ENCODE results near the gene TTF1. TPM values are rescaled to one million over a fixed set of nuclear protein-coding genes. Genes with fewer than 3 reads are reported as not detected.

The TTF1 gene
- total RNA-seq, 4 donors from 2014 or later = 9.6 to 30.4 (median 12.0) TPM

DNA sequence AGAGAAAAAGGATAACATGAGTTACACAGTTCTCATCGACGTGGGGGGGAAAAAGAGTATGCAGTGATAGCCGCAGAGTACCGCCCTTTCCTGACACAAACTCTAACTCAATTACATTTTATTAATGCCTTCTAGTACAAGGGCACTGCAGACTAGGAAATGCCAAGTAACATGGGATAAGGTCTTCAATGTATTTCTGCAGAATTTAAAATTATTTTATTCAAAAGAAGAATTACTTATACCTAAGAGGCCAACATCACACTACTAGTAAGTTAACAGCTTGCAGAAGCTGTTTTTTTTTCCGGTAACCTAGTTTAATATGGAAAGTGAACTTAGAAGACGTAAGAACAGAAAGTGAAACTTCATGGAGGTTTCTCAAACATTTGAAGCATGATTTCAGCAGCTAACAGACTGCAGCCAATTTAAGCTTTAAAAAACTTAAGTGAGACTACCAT is 55.8 kb downstream of the TTF1 start:
- WGBS, 2 donors = 60 to 64% methylated on average over 6 of the region's 6 CpGs
- H3K9me3 ChIP-seq = no peaks in the 10 kb centered on the region
- H3K4me3 ChIP-seq = peak overlapping the region in 2 of 4 donors; percentile 11 to 29
- H3K27ac ChIP-seq = peak overlapping the region in 1 of 4 donors; percentile 28
- peaks cover 2 to 66% (median 20%) of the 10 kb centered on the region in 3 donors for H3K36me3 ChIP-seq
- no peak for DNase-seq (ENCODE audit: low spot score in 2 of 2)
- TF ChIP-seq EP300 (IDR thresholded peaks at IDR 0.05) (no peak), POLR2A (IDR thresholded peaks at IDR 0.05) (no peak)
- TF ChIP-seq, protein P1, sequence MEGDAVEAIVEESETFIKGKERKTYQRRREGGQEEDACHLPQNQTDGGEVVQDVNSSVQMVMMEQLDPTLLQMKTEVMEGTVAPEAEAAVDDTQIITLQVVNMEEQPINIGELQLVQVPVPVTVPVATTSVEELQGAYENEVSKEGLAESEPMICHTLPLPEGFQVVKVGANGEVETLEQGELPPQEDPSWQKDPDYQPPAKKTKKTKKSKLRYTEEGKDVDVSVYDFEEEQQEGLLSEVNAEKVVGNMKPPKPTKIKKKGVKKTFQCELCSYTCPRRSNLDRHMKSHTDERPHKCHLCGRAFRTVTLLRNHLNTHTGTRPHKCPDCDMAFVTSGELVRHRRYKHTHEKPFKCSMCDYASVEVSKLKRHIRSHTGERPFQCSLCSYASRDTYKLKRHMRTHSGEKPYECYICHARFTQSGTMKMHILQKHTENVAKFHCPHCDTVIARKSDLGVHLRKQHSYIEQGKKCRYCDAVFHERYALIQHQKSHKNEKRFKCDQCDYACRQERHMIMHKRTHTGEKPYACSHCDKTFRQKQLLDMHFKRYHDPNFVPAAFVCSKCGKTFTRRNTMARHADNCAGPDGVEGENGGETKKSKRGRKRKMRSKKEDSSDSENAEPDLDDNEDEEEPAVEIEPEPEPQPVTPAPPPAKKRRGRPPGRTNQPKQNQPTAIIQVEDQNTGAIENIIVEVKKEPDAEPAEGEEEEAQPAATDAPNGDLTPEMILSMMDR (IDR thresholded peaks at IDR 0.05) = no peak
- H3K27me3 ChIP-seq = no peaks in the 10 kb centered on the region
- H3K4me1 ChIP-seq = peaks cover 0 to 46% (median 31%) of the 10 kb centered on the region in 4 donors

DNA sequence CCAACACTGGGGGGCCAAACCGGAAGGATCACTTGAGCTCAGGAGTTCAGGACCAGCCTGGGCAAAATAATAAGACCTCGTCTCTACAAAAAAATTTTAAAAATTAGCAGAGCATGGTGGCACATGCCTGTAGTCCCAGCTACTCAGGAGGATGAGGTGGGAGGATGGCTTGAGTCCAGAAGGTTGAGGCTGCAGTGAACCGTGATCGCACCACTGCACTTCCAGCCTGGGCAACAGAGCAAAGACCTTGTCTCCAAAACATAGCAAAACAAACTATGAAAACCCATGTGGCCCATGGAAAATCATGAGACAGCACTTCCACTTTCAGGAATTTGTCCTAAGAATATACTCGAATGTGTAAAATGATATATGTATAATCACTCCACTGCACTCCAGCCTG is 58.0 kb downstream of the TTF1 start:
- Histone ChIP-seq H3K27ac (no peak overlapping the region), H3K36me3 (peaks cover 9 to 88% (median 28%) of the 10 kb centered on the region in 3 donors), H3K4me3 (no peak overlapping the region), H3K4me1 (peaks cover 0 to 41% (median 26%) of the 10 kb centered on the region in 4 donors), H3K9me3 (no peaks in the 10 kb centered on the region), H3K27me3 (no peaks in the 10 kb centered on the region)
- WGBS, 2 donors = 70% methylated on average over 5 of the region's 5 CpGs
- DNase-seq (ENCODE audit: low spot score in 2 of 2) = no peak
- TF ChIP-seq, protein P1 (IDR thresholded peaks at IDR 0.05) = no peak
- TF ChIP-seq POLR2A (IDR thresholded peaks at IDR 0.05) (no peak), EP300 (IDR thresholded peaks at IDR 0.05) (no peak)

DNA sequence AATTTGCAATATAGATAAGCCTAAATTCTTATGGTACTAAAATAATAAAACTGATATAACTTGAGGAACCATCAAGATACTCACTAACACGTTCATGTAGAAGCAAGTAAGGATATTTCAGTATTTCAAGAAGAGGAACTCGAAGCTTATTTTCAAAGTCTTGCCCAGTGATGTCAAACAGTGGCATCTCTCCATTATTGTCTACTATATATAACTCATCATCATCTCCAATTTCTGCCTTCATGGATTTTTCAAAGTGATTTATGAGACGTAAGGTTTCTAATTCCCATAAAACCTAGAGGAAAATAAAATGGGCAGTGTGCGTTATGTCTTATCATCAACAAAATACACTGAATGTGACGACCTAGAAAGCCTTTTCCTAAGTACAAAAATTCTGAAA is 60.5 kb downstream of the TTF1 start:
- no peak overlapping the region for H3K4me3 ChIP-seq
- TF ChIP-seq POLR2A (IDR thresholded peaks at IDR 0.05) (no peak), EP300 (IDR thresholded peaks at IDR 0.05) (no peak)
- TF ChIP-seq, protein P1 (IDR thresholded peaks at IDR 0.05) = no peak
- no peak for DNase-seq (ENCODE audit: low spot score in 2 of 2)
- H3K27me3 ChIP-seq = no peaks in the 10 kb centered on the region
- H3K27ac ChIP-seq = no peak overlapping the region
- peaks cover 0 to 18% (median 7%) of the 10 kb centered on the region in 4 donors for H3K4me1 ChIP-seq
- H3K36me3 ChIP-seq = peaks cover 9 to 93% (median 41%) of the 10 kb centered on the region in 3 donors
- H3K9me3 ChIP-seq = no peaks in the 10 kb centered on the region
- WGBS, 2 donors = 87 to 90% methylated on average over 5 of the region's 5 CpGs

DNA sequence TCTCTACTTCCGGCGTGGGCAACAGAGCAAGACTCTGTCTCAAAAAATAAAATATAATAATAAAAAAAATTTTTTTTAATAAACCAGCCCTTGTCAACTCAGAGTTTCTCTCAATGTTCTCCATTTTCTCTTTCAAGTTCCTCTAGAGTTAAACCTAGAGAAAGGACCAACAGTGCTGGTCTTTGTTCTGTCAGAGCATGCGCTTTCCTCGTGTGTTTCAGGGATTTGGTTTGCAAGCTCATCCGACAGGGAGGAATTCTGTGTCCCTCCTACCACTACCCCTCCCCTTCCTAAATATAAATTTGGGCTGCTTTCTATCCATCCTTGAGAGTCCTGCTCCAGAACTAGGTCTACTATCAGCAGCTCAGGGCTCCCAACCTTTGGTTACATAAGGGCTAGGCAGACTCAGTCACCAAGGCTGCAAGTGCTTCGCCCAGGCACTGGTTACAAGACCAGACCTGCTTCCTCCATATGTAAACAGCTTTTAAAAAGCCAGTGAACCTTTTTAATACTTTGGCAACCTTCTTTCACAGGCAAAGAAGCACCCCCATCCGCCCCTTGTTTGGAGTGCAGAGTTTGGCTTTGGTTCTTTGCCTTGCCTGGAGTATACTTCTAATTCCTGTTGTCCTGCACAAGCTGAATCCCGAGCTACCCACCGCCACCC is 65.3 kb downstream of the TTF1 start:
- Histone ChIP-seq H3K9me3 (no peaks in the 10 kb centered on the region), H3K4me3 (no peak overlapping the region), H3K27me3 (no peaks in the 10 kb centered on the region), H3K27ac (no peak overlapping the region), H3K4me1 (no peaks in the 10 kb centered on the region), H3K36me3 (peaks cover 14 to 98% (median 37%) of the 10 kb centered on the region in 3 donors)
- DNase-seq (ENCODE audit: low spot score in 2 of 2) = no peak
- no peak for TF ChIP-seq EP300 (IDR thresholded peaks at IDR 0.05)
- TF ChIP-seq POLR2A (IDR thresholded peaks at IDR 0.05) = no peak
- TF ChIP-seq, protein P1 (IDR thresholded peaks at IDR 0.05) = no peak
- 84 to 86% methylated on average over 9 of the region's 9 CpGs for WGBS, 2 donors

DNA sequence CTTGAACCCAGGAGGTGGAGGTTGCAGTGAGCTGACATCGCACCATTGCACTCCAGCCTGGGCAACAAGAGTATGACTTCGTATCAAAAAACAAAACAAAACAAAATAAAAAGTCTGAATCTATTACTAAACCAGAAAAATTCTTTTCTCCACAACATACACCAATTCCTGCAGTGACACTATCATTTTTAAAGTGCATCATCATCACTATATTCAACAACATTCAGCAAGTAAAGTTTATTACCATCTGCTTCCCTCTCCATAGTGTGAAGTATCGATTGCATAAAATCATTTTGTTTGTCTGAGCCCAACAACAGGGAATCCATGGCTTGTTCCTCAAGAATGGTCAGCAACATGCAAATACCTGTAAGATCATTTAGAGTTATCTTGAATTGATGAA is 72.3 kb downstream of the TTF1 start:
- TF ChIP-seq EP300 (IDR thresholded peaks at IDR 0.05) (no peak), POLR2A (IDR thresholded peaks at IDR 0.05) (no peak)
- TF ChIP-seq, protein P1 (IDR thresholded peaks at IDR 0.05) = no peak
- WGBS, 2 donors = 93 to 98% methylated on average over 3 of the region's 3 CpGs
- no peaks in the 10 kb centered on the region for H3K9me3 ChIP-seq
- peaks cover 10 to 98% (median 54%) of the 10 kb centered on the region in 3 donors for H3K36me3 ChIP-seq
- no peak overlapping the region for H3K4me3 ChIP-seq
- no peak overlapping the region for H3K27ac ChIP-seq
- no peaks in the 10 kb centered on the region for H3K4me1 ChIP-seq
- DNase-seq (ENCODE audit: low spot score in 2 of 2) = no peak
- H3K27me3 ChIP-seq = no peaks in the 10 kb centered on the region
